CD4-positive, alpha-beta T cell treated with Interleukin-15 for 4 hours (primary cell): Measurements from ENCODE around the gene MRPL17.
"Not testable (repeated sequence)": the region's sequence is repeated elsewhere in the genome, so short reads cannot be mapped to it uniquely, and the experiment has no call there.

ENCODE experiments used
- DNase-seq: peaks from one replicate; pipeline ENCODE4 v3.0.0-alpha.2; 2020; ENCODE audit warnings: low spot score

MRPL17 gene

DNA sequence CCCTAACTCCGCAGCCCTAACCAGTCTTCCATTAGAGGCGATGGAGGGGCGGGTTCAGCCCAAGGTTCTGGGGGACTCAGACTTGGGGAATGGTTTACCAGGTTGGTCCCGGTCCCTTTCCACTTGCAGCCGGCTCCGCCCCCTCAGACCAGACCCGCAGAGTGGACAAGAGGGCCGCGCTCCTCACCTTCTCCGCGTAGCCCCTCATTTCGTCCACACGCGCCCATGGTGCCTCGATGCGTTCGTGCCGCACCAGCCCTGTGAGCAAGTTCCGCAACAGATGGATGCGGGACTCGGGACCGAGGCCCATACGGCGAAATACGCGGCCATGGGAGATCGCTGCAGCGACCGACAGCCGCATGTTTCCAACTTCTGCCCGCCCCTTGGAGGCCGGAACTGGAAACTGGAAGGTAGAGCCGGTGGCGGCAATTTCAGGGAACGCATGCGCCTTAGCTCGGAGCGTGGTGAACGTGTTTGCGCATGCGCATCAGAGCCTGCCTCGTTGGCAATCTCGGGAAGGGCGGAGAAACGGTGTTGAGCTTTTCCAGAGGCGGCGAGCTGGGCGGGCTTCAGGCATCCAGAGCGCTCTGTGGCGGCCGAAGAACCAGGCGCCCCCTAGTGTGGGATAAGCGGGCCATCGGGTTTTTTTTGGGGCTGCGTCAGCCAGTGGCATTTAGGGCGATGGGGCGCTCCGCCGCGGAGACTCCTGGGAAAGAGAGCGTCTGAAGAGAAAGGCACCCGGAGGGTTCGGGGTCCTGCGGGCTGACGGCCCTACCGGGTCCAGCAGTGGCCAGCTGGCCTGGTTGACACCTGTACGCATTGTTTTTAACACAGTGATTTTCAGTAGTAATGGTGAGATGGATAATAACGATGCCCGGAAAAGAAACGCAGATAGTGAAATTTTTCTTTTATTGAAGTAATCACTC lies at the start of gene MRPL17:
TSS of gene MRPL17 (minus strand) at position 405 of the 926 bp plus-strand sequence. CDS start at position 361, 44 bp downstream.
- DNase-seq: peak; percentile 100

DNA sequence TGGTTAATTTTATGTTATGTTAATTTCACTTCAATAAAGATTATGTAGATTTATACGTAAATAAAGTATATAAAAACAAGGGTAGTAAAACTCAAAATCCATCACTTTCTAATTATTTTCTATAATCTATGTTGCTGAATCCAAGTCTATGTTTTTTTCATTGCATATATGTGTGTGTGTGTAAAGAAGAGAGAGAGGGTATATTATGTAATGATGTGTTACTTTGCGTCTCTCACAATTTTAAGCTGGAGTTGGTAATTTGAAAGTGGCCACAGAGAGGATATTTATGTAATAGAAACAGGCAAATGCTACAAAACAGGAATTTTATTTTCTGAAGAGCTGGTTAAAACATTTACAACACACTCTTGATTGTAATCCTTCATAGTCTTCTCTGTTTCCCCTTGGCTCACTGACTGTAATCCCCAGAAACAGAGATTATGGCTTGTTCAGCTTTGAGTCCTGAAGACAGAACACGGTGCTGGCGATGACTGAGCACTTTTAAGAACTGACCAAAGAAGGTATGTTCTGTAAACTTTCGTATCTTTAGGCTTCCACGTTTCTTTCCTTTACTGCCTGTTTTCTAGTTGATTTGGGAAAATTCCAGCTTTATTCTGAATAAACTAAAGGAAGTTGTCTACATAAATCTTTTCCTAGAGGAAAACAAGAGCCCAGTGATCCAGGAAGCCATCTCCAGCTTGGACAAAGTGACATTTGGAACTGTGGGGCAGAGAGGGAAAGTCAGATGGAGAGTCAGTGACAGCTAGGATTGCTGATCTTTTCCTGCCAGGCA lies 45.0 kb upstream of the MRPL17 start:
- DNase-seq: no peak

DNA sequence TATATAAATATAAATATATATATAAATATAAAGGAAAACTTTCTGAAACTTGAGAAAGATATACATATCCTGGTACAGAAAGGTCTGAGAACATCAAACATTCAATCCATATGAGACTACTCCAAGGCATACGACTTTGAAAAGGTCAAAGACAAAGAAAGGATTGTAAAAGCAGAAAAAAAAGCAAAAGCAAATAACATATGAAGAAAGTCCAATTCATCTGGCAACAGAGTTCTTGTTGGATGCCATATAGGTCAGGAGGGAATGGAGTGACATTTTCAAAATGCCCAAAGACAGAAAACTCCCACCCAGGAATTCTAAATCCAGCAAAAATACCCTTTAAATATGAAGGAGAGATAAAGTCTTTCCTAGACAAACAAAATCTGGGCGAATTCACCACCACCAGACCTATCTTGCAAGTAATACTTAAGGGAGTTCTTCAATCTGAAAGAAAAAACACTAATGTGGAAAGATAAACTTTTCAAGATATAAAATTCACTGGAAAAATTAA lies 42.3 kb upstream of the MRPL17 start:
- no peak for DNase-seq

DNA sequence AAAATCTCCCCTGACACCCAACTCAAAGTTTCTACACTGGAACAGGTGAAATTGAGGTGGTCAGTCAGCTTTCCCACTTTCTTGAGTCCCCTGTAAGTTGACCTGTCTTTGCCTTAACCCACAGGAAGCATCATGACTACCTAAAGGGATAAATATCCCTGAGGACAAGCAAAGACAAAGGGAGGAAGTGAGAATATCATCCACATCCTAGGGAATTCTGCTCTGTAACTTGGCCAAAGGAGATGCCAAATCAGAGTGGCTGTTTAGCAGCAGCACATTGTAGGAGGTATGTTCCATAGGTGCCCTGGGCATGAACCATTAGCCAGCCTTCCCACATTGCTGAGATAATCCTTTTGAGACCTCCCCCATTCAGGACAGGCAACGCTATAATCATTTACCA lies 40.9 kb upstream of the MRPL17 start:
- no peak for DNase-seq

DNA sequence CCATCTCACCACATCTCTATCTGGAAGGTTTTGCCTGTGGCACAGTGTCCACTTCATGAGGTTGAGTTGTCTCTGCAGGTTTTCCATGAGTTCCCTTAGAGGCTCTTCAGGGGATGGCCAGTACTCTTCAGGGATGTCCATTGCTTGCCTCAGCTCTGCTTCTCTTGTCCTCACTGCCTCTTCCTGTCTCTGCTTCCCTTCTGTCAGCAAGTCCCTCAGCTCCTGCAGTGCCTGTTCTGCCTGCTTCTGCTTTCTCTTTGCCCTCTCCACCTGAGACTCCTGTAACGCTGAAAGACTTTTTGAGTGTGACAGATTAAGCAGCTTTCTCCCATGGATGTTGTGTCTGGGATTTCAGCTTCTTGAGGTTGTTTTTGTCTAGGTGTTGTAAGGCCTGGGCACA lies 38.2 kb upstream of the MRPL17 start:
- DNase-seq: no peak

DNA sequence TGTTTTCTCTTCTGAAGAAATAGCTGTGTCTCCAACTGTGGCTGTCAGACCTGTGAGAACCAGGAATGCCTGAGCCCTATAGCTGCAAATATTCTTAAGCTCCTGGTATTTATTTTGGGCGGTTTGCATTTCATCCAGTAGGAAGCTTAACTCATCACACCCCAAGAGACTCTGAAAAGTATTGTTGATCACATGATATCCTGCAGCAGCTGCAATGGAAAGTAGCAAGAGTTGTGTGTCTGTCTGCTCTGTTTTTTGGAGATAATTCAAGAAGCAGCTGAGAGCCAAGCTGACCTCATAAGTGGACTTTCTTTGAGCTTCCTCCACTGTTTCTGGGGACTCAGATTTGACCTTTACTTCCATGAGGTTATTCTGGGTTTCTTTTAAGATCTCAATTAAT lies 36.4 kb upstream of the MRPL17 start:
- no peak for DNase-seq

DNA sequence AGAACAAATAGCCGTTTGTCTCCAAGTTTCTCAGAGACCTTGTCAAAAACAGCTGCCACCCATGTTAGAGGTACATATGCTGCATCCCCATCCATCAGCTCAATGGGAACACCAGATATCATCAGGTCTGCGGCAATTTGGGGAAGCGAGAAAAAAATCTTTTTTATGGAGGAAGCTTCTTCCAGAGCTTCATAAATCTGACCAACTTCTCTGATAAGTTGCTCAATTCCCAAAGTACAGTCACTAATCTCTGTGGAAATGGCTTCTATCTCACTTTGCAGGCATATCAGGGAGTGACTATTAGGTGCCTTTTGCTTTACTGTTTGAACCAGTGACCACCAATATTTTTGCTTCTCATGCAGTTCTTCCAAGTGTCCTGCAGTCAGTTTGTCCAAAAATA lies 34.3 kb upstream of the MRPL17 start:
- DNase-seq: no peak

DNA sequence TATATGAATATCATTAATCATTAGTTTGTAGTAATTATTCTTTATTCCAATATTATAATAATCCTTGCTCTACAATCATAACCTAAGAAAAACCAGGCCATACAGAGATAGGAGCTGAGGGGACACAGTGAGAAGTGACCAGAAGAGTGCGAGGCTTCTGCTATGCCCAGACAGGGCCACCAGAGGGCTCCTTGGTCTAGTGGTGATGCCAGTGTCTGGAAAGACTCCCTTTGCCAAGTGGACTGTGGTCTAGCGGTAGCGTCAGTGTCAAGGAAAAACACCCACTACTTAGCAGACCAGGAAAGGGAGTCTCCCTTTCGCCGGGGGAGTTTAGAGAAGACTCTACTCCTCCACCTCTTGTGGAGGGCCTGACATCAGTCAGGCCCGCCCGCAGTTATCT lies 28.4 kb upstream of the MRPL17 start:
- DNase-seq: peak; percentile 41

DNA sequence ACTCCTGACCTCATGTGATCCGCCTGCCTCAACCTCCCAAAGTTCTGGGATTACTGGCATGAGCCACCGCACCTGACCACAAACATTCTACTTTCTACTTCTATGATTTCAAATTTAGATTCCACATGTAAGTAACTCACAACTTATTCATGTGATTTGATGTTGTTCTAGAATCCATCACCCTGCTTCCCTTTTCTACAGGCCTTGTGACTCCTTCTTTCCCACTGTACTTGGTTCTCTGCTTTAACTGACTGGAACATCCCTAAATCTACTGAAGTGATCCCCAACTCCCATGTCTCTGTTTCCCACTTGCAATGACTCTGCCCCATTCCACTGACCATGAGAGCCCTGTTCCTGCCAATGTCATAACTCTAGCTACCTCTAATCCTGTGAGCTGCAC lies 25.7 kb upstream of the MRPL17 start:
- no peak for DNase-seq

DNA sequence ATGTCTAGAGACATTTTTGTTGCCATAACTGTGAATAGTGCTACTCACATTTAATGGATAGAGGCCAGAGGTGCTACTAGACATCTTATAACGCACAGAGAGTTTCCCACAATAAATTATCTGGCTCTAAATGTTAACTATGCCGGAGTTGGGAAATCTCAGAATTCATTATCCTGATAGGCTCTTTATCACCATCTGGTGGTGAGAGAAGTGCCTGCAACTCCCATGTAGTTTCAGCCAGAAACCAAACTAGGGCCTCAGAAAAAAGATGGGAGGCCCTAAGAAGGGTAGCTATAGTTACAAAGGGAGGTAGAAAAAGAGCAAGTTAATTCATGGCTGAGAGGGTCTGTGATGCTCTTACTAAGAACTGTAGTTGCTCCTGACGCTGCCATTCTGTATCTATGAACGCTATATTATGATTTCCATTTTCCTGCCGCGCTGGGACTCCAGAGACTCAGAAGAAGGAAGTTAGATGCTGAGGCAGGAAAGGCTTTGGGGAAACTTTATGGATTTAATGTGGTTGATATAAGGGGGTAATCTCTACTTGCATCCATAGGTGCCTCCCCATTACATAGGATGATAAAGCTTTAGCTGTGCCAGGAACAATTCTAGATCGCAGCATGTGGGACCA lies 22.9 kb upstream of the MRPL17 start:
- peak; percentile 48 for DNase-seq

DNA sequence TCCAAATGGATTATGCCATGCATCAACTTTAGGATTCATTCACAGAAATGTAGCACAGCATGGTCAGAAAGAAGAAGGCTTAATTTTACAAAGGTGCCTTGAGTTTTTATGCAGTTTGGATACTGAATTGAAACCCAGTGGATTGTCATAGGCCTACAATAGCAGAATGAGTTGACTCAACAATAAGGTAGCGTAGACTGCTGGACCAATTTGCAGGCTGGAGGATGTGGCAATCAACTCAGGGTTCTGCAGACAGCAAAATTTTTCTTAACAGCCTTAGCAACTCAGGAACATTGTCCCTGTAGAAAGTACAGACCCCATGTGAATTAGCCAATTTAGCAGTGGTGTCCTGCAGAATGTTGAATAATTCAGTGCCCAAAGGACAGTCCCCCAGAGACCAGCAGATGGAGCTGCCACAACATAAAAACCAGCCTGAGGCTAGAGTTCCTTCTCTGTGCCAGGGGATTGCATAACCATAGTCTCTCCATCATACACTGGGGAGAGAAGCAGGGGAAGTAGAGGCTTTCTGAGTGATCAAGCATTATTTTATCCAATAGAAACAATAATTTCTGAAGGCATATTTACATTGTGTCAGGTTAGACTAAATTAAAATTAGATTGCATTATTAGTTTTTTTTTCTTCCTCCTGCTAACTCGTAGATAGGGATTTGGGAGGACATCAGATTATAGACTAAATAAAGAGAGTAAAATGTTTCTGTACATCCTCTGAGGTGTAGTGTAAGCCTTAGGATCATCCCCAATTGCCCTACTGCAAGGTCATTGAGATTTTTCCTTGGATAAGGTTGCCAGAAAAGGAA lies 20.3 kb upstream of the MRPL17 start:
- DNase-seq: peak; percentile 50

DNA sequence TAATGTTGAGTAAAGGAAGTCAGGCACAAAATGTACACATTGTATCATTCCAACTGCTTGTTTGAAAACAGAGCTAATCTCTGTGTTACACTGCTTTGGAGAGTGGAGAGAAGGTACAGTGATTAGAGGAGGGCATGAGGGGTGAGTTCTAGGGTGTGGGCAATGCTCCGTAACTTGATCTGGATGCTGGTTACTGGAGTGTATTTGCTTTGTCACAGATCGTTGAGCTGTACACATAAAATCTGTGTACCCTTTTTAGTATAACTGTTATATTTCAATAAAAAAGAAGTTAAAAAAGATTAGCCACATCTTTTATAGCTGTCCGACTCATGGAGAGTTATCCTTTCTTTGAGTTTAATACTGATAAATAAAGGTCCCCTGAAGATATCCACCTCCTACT lies 18.8 kb upstream of the MRPL17 start:
- not testable (repeated sequence) for DNase-seq

DNA sequence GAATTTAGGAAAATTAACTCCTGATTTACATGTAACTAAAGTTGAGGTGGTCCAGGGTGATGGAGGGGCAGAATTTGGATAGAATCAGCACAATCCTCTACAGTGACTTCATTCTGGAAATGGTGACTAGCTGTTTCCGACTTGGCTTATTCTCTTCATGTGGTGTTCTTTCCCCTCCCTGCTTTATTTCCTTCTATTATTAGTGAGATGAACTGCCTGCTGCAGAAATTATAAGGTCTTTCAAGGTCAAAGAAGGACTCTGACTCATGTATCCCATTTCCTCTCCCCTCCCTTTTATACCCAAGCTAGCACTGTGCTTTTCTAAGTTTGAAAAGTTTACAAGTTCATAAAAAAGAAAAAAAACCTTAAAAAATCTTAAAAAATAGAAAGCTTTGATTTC lies 12.2 kb upstream of the MRPL17 start:
- peak; percentile 30 for DNase-seq

DNA sequence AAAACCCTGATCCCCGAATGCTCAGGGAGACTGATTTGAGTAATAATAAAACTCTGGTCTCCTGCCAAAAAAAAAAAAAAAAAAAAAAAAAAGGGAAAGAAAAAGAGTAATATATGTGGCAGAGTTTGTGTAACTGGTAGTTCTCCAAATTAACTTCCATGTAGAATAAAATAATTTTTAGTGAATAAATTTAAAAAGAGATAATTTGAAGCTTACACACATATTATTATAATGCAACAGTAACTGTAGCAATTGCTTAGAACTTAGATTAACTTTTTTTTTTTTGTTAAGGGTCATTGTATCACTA lies 11.0 kb upstream of the MRPL17 start:
- DNase-seq: no peak

DNA sequence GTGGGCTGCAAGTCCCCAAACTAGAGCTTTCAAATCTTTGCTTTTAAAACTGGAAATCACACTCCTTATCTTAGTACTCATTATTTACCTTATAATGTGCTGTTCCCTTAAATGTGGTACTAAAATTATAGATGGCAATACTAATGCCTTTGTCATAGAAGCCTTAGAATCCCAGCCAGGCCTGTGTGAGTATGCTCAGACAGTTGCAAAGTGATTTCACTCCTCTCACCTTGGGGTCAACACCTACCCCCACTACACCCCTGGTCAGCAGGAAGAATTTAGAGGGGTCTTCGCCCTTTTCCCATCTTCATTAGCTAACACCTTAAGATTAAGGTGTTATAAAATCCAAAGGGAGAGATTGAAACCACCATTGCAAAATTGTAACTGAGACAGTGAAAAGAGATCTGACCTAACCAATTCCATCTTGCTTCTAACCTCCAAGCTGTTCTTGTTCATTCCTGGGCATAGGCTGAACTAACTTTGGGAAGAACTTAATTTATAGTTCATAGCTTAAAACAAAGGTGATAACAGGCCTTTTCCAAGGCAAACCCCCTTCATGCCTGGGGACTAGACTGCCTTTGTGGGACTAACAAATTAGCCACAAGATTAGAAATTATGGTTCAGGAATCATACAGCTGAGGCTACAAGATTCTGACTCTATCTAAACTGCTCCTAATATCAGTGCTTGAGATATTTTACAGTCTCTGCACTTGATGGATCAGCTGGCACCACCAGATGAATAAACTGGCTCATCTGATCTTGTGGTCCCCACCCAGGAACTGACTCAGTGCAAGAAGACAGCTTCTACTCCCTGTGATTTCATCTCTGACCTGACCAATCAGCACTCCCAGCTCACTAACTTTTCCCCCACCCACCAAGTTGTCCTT lies 10.4 kb upstream of the MRPL17 start:
- DNase-seq: peak; percentile 75

DNA sequence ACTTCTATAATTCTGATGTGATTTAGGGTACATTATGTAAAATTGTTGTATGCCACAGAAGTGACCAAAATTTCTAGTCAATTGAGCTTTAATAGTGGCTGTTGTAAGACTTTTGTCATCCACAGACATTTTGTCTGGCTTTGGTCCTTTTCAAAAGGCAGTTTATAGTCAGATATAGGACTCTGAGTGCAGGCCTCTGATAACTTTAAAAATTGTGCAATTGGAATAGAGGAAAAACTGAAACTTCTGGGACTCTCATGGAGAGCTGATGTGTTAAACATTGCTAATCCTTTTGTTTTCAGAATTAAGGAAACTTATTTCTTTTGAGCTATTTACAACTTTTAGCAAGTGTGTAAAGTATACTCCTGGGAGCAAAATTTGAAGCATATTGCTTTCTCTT lies 9.0 kb upstream of the MRPL17 start:
- no peak for DNase-seq

DNA sequence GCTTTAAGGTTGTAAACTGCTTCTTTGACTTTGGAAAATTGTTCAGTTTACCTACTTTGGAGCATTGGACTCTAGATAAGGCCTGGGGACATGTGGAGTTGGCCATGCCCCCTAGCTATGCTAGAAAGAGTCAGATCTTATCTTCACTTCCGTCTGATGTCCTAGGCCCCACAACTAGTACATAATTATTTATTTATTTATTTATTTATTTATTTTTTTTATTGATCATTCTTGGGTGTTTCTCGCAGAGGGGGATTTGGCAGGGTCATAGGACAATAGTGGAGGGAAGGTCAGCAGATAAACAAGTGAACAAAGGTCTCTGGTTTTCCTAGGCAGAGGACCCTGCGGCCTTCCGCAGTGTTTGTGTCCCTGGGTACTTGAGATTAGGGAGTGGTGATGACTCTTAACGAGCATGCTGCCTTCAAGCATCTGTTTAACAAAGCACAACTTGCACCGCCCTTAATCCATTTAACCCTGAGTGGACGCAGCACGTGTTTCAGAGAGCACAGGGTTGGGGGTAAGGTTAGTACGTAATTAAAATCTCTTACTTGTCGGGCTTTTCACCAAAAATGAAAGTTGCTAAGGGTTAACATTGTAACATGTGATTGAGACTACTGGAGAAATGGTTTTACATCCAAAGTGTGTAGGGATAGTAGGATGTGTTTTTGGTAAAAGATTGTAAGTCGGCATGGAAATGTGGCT lies 7.4 kb upstream of the MRPL17 start:
- not testable (repeated sequence) for DNase-seq

DNA sequence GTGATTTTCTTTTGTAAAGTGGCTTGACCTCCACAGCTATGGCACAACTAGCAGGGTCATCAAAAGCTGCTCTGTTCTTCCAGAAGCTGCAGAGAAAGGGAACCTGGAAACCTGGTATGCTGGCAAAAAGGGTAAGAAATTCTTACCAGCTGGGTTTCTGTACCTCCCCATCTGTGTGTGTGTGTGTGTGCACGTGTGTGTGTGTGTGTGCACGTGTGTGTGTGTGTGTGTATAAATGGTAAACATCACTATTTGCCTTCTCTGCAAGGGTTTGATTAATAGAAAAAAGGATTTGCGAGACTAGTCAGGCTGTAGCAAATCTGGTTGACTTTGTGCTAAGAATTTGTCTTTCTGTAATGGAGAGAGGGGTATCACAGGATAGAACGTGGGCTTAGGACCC lies 4.7 kb upstream of the MRPL17 start:
- no peak for DNase-seq

DNA sequence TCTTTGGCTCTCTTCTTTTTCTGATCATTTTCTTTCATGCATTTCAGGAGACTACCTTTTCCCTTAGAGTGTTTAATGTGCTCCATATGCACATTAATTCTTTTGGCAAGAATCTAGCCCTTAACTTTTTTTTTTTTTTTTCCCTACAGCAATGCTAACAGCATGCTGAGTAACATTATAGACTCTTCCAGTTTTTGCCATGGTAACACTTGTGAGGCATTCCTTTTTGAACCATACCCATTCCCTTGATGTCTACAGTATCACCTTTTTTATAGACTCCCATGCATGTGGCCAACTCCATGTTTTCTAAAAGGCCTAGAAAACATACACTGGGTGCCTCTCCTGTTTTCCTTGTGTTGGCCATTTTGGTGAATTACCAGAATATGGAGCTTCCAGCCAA lies 2.9 kb upstream of the MRPL17 start:
- no peak for DNase-seq

DNA sequence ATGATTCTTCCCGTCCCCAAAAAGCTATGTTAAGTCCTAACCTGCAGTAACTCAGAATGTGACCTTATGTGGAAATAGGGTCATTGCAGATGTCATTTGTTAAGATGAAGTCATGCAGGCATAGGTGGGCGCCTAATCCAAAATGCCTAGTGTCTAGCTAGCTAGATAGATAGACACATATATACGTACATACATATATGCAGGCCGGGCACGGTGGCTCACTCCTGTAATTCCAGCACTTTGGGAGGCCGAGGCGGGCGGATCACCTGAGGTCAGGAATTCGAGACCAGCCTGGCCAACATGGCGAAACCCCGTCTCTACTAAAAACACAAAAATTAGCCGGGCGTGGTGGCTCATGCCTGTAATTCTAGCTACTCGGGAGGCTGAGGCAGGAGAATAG lies 928 bp upstream of the MRPL17 start:
- not testable (repeated sequence) for DNase-seq
